PC-3 (cell line): ENCODE measurements around the gene GTF2H4.

ENCODE experiments used
- CTCF ChIP-seq: fragments of 300-600 bp; sonication (generic); conservative IDR thresholded peaks from 2 replicates; pipeline ENCODE4 v1.5.1; 2017; ENCODE audit warnings: antibody characterized with exemption, low read depth, mild to moderate bottlenecking, low read length
- EZH2 ChIP-seq: fragments of 300-600 bp; sonication (generic); IDR thresholded peaks from one replicate; pipeline ENCODE4 v1.6.1; 2017; ENCODE audit warnings: antibody characterized with exemption, mild to moderate bottlenecking, low read length; ENCODE audit not compliant: unreplicated experiment
- EZH2phosphoT487 ChIP-seq: fragments of 300-600 bp; sonication (generic); IDR thresholded peaks from 2 replicates; pipeline ENCODE4 v1.6.1; 2018; ENCODE audit warnings: mild to moderate bottlenecking, antibody characterized with exemption, low read length, borderline replicate concordance

- TF ChIP-seq EZH2 (no peak), CTCF (no peak), EZH2phosphoT487 (no peak)
These were observed 9.5 kb downstream of the GTF2H4 start for GRCh38 chr6:30917487-30917886.
